Upper lobe of left lung (tissue), 6 donors: ENCODE measurements around the gene STXBP6. TPM values are rescaled to one million over a fixed set of nuclear protein-coding genes. Genes with fewer than 3 reads are reported as not detected.

Experiments used
- ATAC-seq, 2 donors: fragments of 200-7000 bp; cut with Tn5 transposase; one replicate each; pipeline ENCODE4 v1.9.1; 2022; ENCODE audit warnings: mild to moderate bottlenecking in 2 of 2, moderate library complexity in 2 of 2; ENCODE audit not compliant: low FRiP score in 2 of 2
- DNase-seq, 2 donors: peaks; one replicate each; pipeline ENCODE4 v3.0.0-alpha.2; 2019 to 2020
- H3K27ac ChIP-seq, 4 donors: fragments of 200-600 bp; sonication (generic); one replicate each; pipeline ENCODE4 v1.5.1; 2016 to 2019
- H3K27me3 ChIP-seq, 4 donors: fragments of 200-600 bp; sonication (generic); one replicate each; pipeline ENCODE4 v1.5.1; 2017 to 2019
- H3K36me3 ChIP-seq, 4 donors: fragments of 200-600 bp; sonication (generic); one replicate each; pipeline ENCODE4 v1.5.1; 2016 to 2019
- H3K4me1 ChIP-seq, 4 donors: fragments of 200-600 bp; sonication (generic); one replicate each; pipeline ENCODE4 v1.5.1; 2018 to 2019
- H3K4me3 ChIP-seq, 4 donors: fragments of 200-600 bp; sonication (generic); one replicate each; pipeline ENCODE4 v1.5.1; 2017 to 2019; ENCODE audit warnings: mild to moderate bottlenecking in 2 of 4, moderate library complexity in 1 of 4
- H3K9me3 ChIP-seq, 4 donors: fragments of 200-600 bp; sonication (generic); one replicate each; pipeline ENCODE4 v1.5.1; 2018 to 2019
- CTCF ChIP-seq, 6 experiments: fragments of 450-650 bp in 4 of 6; fragments of 200-600 bp in 2 of 6; sonication (generic) in 2 of 6; IDR thresholded peaks; one replicate each; pipeline ENCODE4 v1.5.1; 2016 to 2019; ENCODE audit warnings: antibody characterized with exemption in 6 of 6
- EP300 ChIP-seq, 4 donors: sonication (generic); formaldehyde crosslinking; IDR thresholded peaks; one replicate each; pipeline ENCODE4 v1.5.1; 2017; ENCODE audit warnings: antibody characterized with exemption in 4 of 4, control low read depth in 2 of 4
- POLR2A ChIP-seq, 4 donors: fragments of 450-650 bp; IDR thresholded peaks; one replicate each; pipeline ENCODE4 v1.5.1; 2016 to 2017; ENCODE audit warnings: antibody characterized with exemption in 4 of 4, mild to moderate bottlenecking in 2 of 4
- POLR2AphosphoS5 ChIP-seq, 2 donors: sonication (generic); formaldehyde crosslinking; IDR thresholded peaks; one replicate each; pipeline ENCODE4 v1.5.1; 2017; ENCODE audit warnings: antibody characterized with exemption in 2 of 2
- WGBS, 2 donors: methylation state at CpG; one replicate each; pipeline ENCODE4 v1.1.5; 2017 to 2018; 5-methylcytosine and 5-hydroxymethylcytosine counted together
- total RNA-seq, 6 donors: library from RNA; depleted of rRNA in 4 of 6; stranded (reverse); fragments of >200 nt in 4 of 6; gene quantifications; one replicate each; pipeline versions ENCODE4 v1.1.0 to v1.2.1, GENCODE V29; 2016 to 2021
- donor health status: DM: no; HTN: no; CAD: no; lungs with moderate emphysema.
- donor health status: DM: no; HTN: yes; CAD: no; lungs with severe emphysema.

Gene STXBP6
- total RNA-seq, 6 donors from 2014 or later: 13.6 to 38.3 (median 23.7) TPM

- no peak for DNase-seq
- no peaks in the 10 kb centered on the region for H3K27me3 ChIP-seq
- peaks cover 7 to 10% (median 7%) of the 10 kb centered on the region in 4 donors for H3K4me1 ChIP-seq
- no peaks in the 10 kb centered on the region for H3K36me3 ChIP-seq
- peak overlapping the region in 1 of 4 donors; percentile 15 for H3K27ac ChIP-seq
- H3K9me3 ChIP-seq: no peaks in the 10 kb centered on the region
- no peak for TF ChIP-seq EP300 (IDR thresholded peaks at IDR 0.05)
- WGBS, 2 donors: 92 to 99% methylated on average over 5 of the region's 5 CpGs
- ATAC-seq: no peak
- no peak overlapping the region for H3K4me3 ChIP-seq
These were observed 10.0 kb downstream of the STXBP6 start for GRCh38 chr14:25039933-25040332.

GRCh38 chr14:25038044-25038668 lies 11.8 kb downstream of the STXBP6 start:
- no peak overlapping the region for H3K27ac ChIP-seq
- no peak for TF ChIP-seq CTCF (IDR thresholded peaks at IDR 0.05)
- no peak for TF ChIP-seq POLR2AphosphoS5 (IDR thresholded peaks at IDR 0.05)
- no peak for TF ChIP-seq POLR2A (IDR thresholded peaks at IDR 0.05)
- no peak for TF ChIP-seq EP300 (IDR thresholded peaks at IDR 0.05)
- no peak for ATAC-seq
- H3K9me3 ChIP-seq: no peaks in the 10 kb centered on the region
- H3K27me3 ChIP-seq: no peaks in the 10 kb centered on the region
- H3K36me3 ChIP-seq: no peaks in the 10 kb centered on the region
- no peak for DNase-seq
- H3K4me3 ChIP-seq: no peak overlapping the region
- WGBS, 2 donors: 83% methylated on average over 4 of the region's 4 CpGs
- peaks cover 5 to 7% (median 7%) of the 10 kb centered on the region in 4 donors for H3K4me1 ChIP-seq

- Histone ChIP-seq H3K4me1 (peaks cover 0 to under 1% (median 0%) of the 10 kb centered on the region in 4 donors), H3K27ac (no peak overlapping the region), H3K36me3 (no peaks in the 10 kb centered on the region), H3K9me3 (no peaks in the 10 kb centered on the region), H3K4me3 (no peak overlapping the region), H3K27me3 (no peaks in the 10 kb centered on the region)
- no peak for TF ChIP-seq POLR2AphosphoS5 (IDR thresholded peaks at IDR 0.05)
- no peak for TF ChIP-seq POLR2A (IDR thresholded peaks at IDR 0.05)
- no peak for TF ChIP-seq CTCF (IDR thresholded peaks at IDR 0.05)
- TF ChIP-seq EP300 (IDR thresholded peaks at IDR 0.05): no peak
- DNase-seq (no peak), ATAC-seq (no peak)
- WGBS, 2 donors: 69 to 76% methylated on average over 2 of the region's 2 CpGs
These were observed 12.9 kb downstream of the STXBP6 start for GRCh38 chr14:25037032-25037431.

- WGBS, 2 donors: 80 to 83% methylated on average over 11 of the region's 11 CpGs
- DNase-seq (no peak), ATAC-seq (no peak)
- no peaks in the 10 kb centered on the region for H3K4me1 ChIP-seq
- no peaks in the 10 kb centered on the region for H3K27me3 ChIP-seq
- no peak overlapping the region for H3K27ac ChIP-seq
- no peaks in the 10 kb centered on the region for H3K9me3 ChIP-seq
- no peak overlapping the region for H3K4me3 ChIP-seq
- TF ChIP-seq POLR2A (IDR thresholded peaks at IDR 0.05) (no peak), POLR2AphosphoS5 (IDR thresholded peaks at IDR 0.05) (no peak), EP300 (IDR thresholded peaks at IDR 0.05) (no peak), CTCF (IDR thresholded peaks at IDR 0.05) (no peak)
- no peaks in the 10 kb centered on the region for H3K36me3 ChIP-seq
These were observed 14.9 kb downstream of the STXBP6 start for GRCh38 chr14:25034803-25035681.

GRCh38 chr14:25033358-25033757 lies 16.6 kb downstream of the STXBP6 start:
- TF ChIP-seq POLR2A (IDR thresholded peaks at IDR 0.05) (no peak), CTCF (IDR thresholded peaks at IDR 0.05) (no peak), POLR2AphosphoS5 (IDR thresholded peaks at IDR 0.05) (no peak), EP300 (IDR thresholded peaks at IDR 0.05) (no peak)
- no peak overlapping the region for H3K27ac ChIP-seq
- H3K9me3 ChIP-seq: no peaks in the 10 kb centered on the region
- no peak for DNase-seq
- ATAC-seq: no peak
- no peaks in the 10 kb centered on the region for H3K4me1 ChIP-seq
- no peak overlapping the region for H3K4me3 ChIP-seq
- H3K27me3 ChIP-seq: no peaks in the 10 kb centered on the region
- WGBS, 2 donors: 91 to 93% methylated on average over 1 of the region's 1 CpG
- H3K36me3 ChIP-seq: no peaks in the 10 kb centered on the region
